GM12878 (cell line): ENCODE data around the gene ACADM. TPM values are rescaled to one million over a fixed set of nuclear protein-coding genes. Genes with fewer than 3 reads are reported as not detected.

Experiments
- polyA plus RNA-seq, 11 experiments: library from polyadenylated mRNA; depleted of rRNA in 4 of 11; unstranded in 6 of 11; stranded (reverse) in 5 of 11; fragments of >200 nt; fragmentation: Nextera tagmentation in 4 of 11; fragmentation: Illumina TruSeq in 1 of 11; extraction: Ambion mirVana in 4 of 11; extraction: Trizol in 1 of 11; gene quantifications; 1 replicate in 1 of 11; 2 replicates in 10 of 11; pipeline versions ENCODE4 v1.2.1 to v1.2.3, GENCODE V29; 2011 to 2016; ENCODE audit warnings: inconsistent platforms in 2 of 11, missing spikeins in 2 of 11, low read depth in 1 of 11
- small RNA-seq: library from RNA; depleted of rRNA; stranded (forward); fragments of <200 nt; gene quantifications from one replicate; pipeline ENCODE3, GENCODE V24; 2014
- total RNA-seq, 4 experiments: library from RNA; depleted of rRNA in 3 of 4; stranded (reverse); fragments of >200 nt in 3 of 4; fragmentation: Illumina TruSeq in 1 of 4; extraction: Trizol in 1 of 4; gene quantifications; 2 replicates each; pipeline versions ENCODE4 v1.2.1 to v1.2.3, GENCODE V29; 2013 to 2021

Gene ACADM
- total and polyA plus RNA-seq, 10 of the 15 experiments (the other 5 are each of a cell fraction or from before 2014, with no cell fraction given): 119 to 245 (median 204) TPM

Small RNAs within 50 kb of the gene (small RNA-seq; reads per million reads assigned to genes)
- not detected for gene SNORD45A
- gene SNORD45B: not detected
- not detected for gene SNORD45C

Other genes with a start within 250 kb of the ACADM start
- 0.05 TPM in 1 of 2 replicates, not detected in the other for gene SLC44A5, start 113.6 kb upstream of the ACADM start, total RNA-seq (2014; rRNA removed)
- gene SLC44A5, start 113.6 kb upstream of the ACADM start, total RNA-seq (2014; rRNA removed; fragmentation: Illumina TruSeq; extraction: Trizol): 0.04 TPM in 1 of 2 replicates, not detected in the other
- not detected in 2 replicates for gene SLC44A5, start 113.6 kb upstream of the ACADM start, total RNA-seq (2021)
- 1.3 and 2.2 TPM in 2 replicates for gene SLC44A5, start 113.6 kb upstream of the ACADM start, polyA plus RNA-seq (2011; rRNA removed)
- 0.03 TPM in 1 of 2 replicates, not detected in the other for gene SLC44A5, start 113.6 kb upstream of the ACADM start, polyA plus RNA-seq (2014; fragmentation: Illumina TruSeq; extraction: Trizol)
- not detected for gene SLC44A5, start 113.6 kb upstream of the ACADM start, polyA plus RNA-seq (2014; fragmentation: Nextera tagmentation; extraction: Ambion mirVana)
- 0.03 TPM in 1 of 2 replicates, not detected in the other for gene SLC44A5, start 113.6 kb upstream of the ACADM start, polyA plus RNA-seq (2014; rRNA removed)
- gene SLC44A5, start 113.6 kb upstream of the ACADM start, polyA plus RNA-seq (2016; fragmentation: Nextera tagmentation; extraction: Ambion mirVana): not detected
- gene RABGGTB, start 61.5 kb downstream of the ACADM start, total RNA-seq (2014; rRNA removed): 162 and 211 TPM in 2 replicates
- 213 and 221 TPM in 2 replicates for gene RABGGTB, start 61.5 kb downstream of the ACADM start, total RNA-seq (2014; rRNA removed; fragmentation: Illumina TruSeq; extraction: Trizol)
- 128 and 147 TPM in 2 replicates for gene RABGGTB, start 61.5 kb downstream of the ACADM start, total RNA-seq (2021)
- 190 and 284 TPM in 2 replicates for gene RABGGTB, start 61.5 kb downstream of the ACADM start, polyA plus RNA-seq (2011; rRNA removed)
- gene RABGGTB, start 61.5 kb downstream of the ACADM start, polyA plus RNA-seq (2014; fragmentation: Illumina TruSeq; extraction: Trizol): 170 and 198 TPM in 2 replicates
- 100 to 1,000 TPM; 135 to 153 TPM for gene RABGGTB, start 61.5 kb downstream of the ACADM start, polyA plus RNA-seq (2014; fragmentation: Nextera tagmentation; extraction: Ambion mirVana)
- 156 and 182 TPM in 2 replicates for gene RABGGTB, start 61.5 kb downstream of the ACADM start, polyA plus RNA-seq (2014; rRNA removed)
- gene RABGGTB, start 61.5 kb downstream of the ACADM start, polyA plus RNA-seq (2016; fragmentation: Nextera tagmentation; extraction: Ambion mirVana): 10 to 100 TPM; 50.5 to 56.1 TPM
- 0.22 and 0.34 TPM in 2 replicates for gene MSH4, start 72.2 kb downstream of the ACADM start, total RNA-seq (2014; rRNA removed)
- 0.04 and 0.09 TPM in 2 replicates for gene MSH4, start 72.2 kb downstream of the ACADM start, total RNA-seq (2014; rRNA removed; fragmentation: Illumina TruSeq; extraction: Trizol)
- 0.08 and 0.15 TPM in 2 replicates for gene MSH4, start 72.2 kb downstream of the ACADM start, total RNA-seq (2021)
- gene MSH4, start 72.2 kb downstream of the ACADM start, polyA plus RNA-seq (2011; rRNA removed): 0.08 and 0.26 TPM in 2 replicates
- gene MSH4, start 72.2 kb downstream of the ACADM start, polyA plus RNA-seq (2014; fragmentation: Illumina TruSeq; extraction: Trizol): 0.04 and 0.05 TPM in 2 replicates
- not detected for gene MSH4, start 72.2 kb downstream of the ACADM start, polyA plus RNA-seq (2014; fragmentation: Nextera tagmentation; extraction: Ambion mirVana)
- 0.11 and 0.13 TPM in 2 replicates for gene MSH4, start 72.2 kb downstream of the ACADM start, polyA plus RNA-seq (2014; rRNA removed)
- under 1 TPM in 1 of 2 experiments, not detected in 1; 0.09 TPM for gene MSH4, start 72.2 kb downstream of the ACADM start, polyA plus RNA-seq (2016; fragmentation: Nextera tagmentation; extraction: Ambion mirVana)
- gene ASB17, start 207.7 kb downstream of the ACADM start, total RNA-seq (2014; rRNA removed): not detected in 2 replicates
- gene ASB17, start 207.7 kb downstream of the ACADM start, total RNA-seq (2014; rRNA removed; fragmentation: Illumina TruSeq; extraction: Trizol): not detected in 2 replicates
- not detected in 2 replicates for gene ASB17, start 207.7 kb downstream of the ACADM start, total RNA-seq (2021)
- not detected in 2 replicates for gene ASB17, start 207.7 kb downstream of the ACADM start, polyA plus RNA-seq (2011; rRNA removed)
- gene ASB17, start 207.7 kb downstream of the ACADM start, polyA plus RNA-seq (2014; fragmentation: Illumina TruSeq; extraction: Trizol): not detected in 2 replicates
- under 1 TPM in 1 of 2 experiments, not detected in 1; 0.05 TPM for gene ASB17, start 207.7 kb downstream of the ACADM start, polyA plus RNA-seq (2014; fragmentation: Nextera tagmentation; extraction: Ambion mirVana)
- not detected in 2 replicates for gene ASB17, start 207.7 kb downstream of the ACADM start, polyA plus RNA-seq (2014; rRNA removed)
- gene ASB17, start 207.7 kb downstream of the ACADM start, polyA plus RNA-seq (2016; fragmentation: Nextera tagmentation; extraction: Ambion mirVana): not detected